ENCODE results near the gene ARL15.

ARL15 gene

DNA sequence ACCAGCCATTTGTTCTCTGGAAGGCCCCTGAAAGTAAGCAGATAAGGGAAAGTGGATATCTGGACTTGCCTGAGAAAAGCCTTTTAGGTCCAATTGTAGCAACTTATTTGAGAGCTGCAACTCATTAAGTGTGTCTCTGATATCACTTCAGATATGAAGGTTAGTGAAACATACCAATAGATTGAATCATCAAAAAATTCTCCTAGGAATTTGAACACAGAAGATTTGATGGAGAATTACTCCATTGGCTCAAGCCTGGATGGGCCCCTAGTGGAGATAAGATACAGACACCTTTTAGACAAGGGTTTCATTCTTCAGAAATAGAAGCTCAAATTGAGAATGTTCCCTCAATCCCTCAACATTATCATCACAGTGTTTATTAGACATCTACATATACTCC, 393.3 kb downstream of the ARL15 start:
- DNase-seq (ENCODE audit: insufficient read length, low spot score) (no peak), FAIRE-seq (no peak)
- TF ChIP-seq POLR2AphosphoS5 (IDR thresholded peaks at IDR 0.05; ENCODE audit: low read depth, low read length) (no peak), SPI1 (IDR thresholded peaks at IDR 0.05; ENCODE audit: low read depth, low read length) (no peak), POLR2A (IDR thresholded peaks at IDR 0.05; ENCODE audit: low read depth, low read length) (no peak), POU2F2 (IDR thresholded peaks at IDR 0.05; ENCODE audit: low read depth, low read length) (no peak), TAF1 (IDR thresholded peaks at IDR 0.05; ENCODE audit: low read depth, low read length) (no peak), PAX5 (IDR thresholded peaks at IDR 0.05; ENCODE audit: insufficient read depth, low read length, severe bottlenecking) (no peak)

GRCh38 chr5:53915120-53915519, 395.3 kb downstream of the ARL15 start:
- no peak for FAIRE-seq

DNA sequence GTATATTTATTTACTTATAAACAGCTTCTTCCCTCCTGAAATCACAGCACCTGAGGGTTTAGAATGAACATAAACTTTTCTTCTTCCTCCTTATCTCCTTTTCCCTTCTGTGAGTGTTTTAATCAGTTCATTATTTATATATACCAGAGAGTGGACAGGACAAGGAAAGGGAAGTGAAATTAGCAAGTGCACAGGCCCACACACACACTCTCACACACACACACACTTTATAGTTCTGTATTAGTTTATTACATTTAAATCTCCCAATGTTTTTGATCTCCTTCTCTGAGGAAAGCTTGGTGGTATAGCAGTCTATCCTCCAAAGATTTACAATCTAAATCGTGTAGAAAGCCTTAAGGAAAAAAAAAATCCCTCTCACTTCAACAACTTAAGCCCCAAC, 396.4 kb downstream of the ARL15 start:
- TF ChIP-seq POU2F2 (IDR thresholded peaks at IDR 0.05; ENCODE audit: low read depth, low read length) (no peak), SPI1 (IDR thresholded peaks at IDR 0.05; ENCODE audit: low read depth, low read length) (peak; percentile 62; the same call in 1 of the 2 replicates), TAF1 (IDR thresholded peaks at IDR 0.05; ENCODE audit: low read depth, low read length) (no peak)
- FAIRE-seq (no peak), DNase-seq (ENCODE audit: insufficient read length, low spot score) (no peak)

More at GRCh38 chr5:53915120-53915519, 395.3 kb downstream of the ARL15 start:
- DNase-seq (ENCODE audit: insufficient read length, low spot score): no peak
- TF ChIP-seq PAX5 (IDR thresholded peaks at IDR 0.05; ENCODE audit: insufficient read depth, low read length, severe bottlenecking): no peak

- TF ChIP-seq TAF1 (IDR thresholded peaks at IDR 0.05; ENCODE audit: low read depth, low read length): no peak
- TF ChIP-seq SPI1 (IDR thresholded peaks at IDR 0.05; ENCODE audit: low read depth, low read length): no peak
- TF ChIP-seq POU2F2 (IDR thresholded peaks at IDR 0.05; ENCODE audit: low read depth, low read length): no peak
- TF ChIP-seq POLR2A (IDR thresholded peaks at IDR 0.05; ENCODE audit: low read depth, low read length): no peak
- TF ChIP-seq POLR2AphosphoS5 (IDR thresholded peaks at IDR 0.05; ENCODE audit: low read depth, low read length): no peak
- no peak for TF ChIP-seq PAX5 (IDR thresholded peaks at IDR 0.05; ENCODE audit: insufficient read depth, low read length, severe bottlenecking)
- DNase-seq (ENCODE audit: insufficient read length, low spot score) (no peak), FAIRE-seq (no peak)
Observed at GRCh38 chr5:53908757-53909156, 401.6 kb downstream of the ARL15 start.

DNA sequence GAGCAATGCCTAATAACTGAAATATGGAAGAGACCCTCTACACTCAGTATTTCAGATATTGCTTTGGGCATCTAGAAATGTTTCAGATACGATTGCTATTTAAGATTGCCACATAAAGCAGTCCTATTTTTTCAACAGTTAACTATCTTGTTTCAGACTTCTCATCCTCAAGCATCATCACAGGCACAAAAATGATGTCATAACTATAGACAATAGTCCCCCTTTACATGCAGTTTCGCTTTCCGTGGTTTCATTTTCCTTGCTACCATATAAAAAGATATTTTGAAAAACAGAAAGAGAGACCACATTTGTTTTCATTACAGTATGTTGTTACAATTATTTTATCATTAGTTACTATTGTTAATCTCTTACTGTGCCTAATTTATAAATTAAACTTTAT, 402.5 kb downstream of the ARL15 start:
- FAIRE-seq: no peak
- no peak for DNase-seq (ENCODE audit: insufficient read length, low spot score)

GRCh38 chr5:53906736-53907135, 403.6 kb downstream of the ARL15 start:
- DNase-seq (ENCODE audit: insufficient read length, low spot score) (no peak), FAIRE-seq (peak; percentile 20)
- TF ChIP-seq TAF1 (IDR thresholded peaks at IDR 0.05; ENCODE audit: low read depth, low read length) (no peak), PAX5 (IDR thresholded peaks at IDR 0.05; ENCODE audit: insufficient read depth, low read length, severe bottlenecking) (no peak), POLR2AphosphoS5 (IDR thresholded peaks at IDR 0.05; ENCODE audit: low read depth, low read length) (no peak), POU2F2 (IDR thresholded peaks at IDR 0.05; ENCODE audit: low read depth, low read length) (no peak), POLR2A (IDR thresholded peaks at IDR 0.05; ENCODE audit: low read depth, low read length) (no peak), SPI1 (IDR thresholded peaks at IDR 0.05; ENCODE audit: low read depth, low read length) (no peak)

More for the DNA sequence above, 402.5 kb downstream of the ARL15 start:
- no peak for TF ChIP-seq TAF1 (IDR thresholded peaks at IDR 0.05; ENCODE audit: low read depth, low read length)
- TF ChIP-seq POLR2AphosphoS5 (IDR thresholded peaks at IDR 0.05; ENCODE audit: low read depth, low read length): no peak
- no peak for TF ChIP-seq POLR2A (IDR thresholded peaks at IDR 0.05; ENCODE audit: low read depth, low read length)
- no peak for TF ChIP-seq SPI1 (IDR thresholded peaks at IDR 0.05; ENCODE audit: low read depth, low read length)
- no peak for TF ChIP-seq POU2F2 (IDR thresholded peaks at IDR 0.05; ENCODE audit: low read depth, low read length)
- no peak for TF ChIP-seq PAX5 (IDR thresholded peaks at IDR 0.05; ENCODE audit: insufficient read depth, low read length, severe bottlenecking)

- FAIRE-seq: no peak
Observed at GRCh38 chr5:53902296-53902907, 408.0 kb downstream of the ARL15 start.

GRCh38 chr5:53900677-53901076, 409.7 kb downstream of the ARL15 start:
- DNase-seq (ENCODE audit: insufficient read length, low spot score) (no peak), FAIRE-seq (no peak)
- TF ChIP-seq POU2F2 (IDR thresholded peaks at IDR 0.05; ENCODE audit: low read depth, low read length) (no peak), POLR2A (IDR thresholded peaks at IDR 0.05; ENCODE audit: low read depth, low read length) (no peak), SPI1 (IDR thresholded peaks at IDR 0.05; ENCODE audit: low read depth, low read length) (no peak), TAF1 (IDR thresholded peaks at IDR 0.05; ENCODE audit: low read depth, low read length) (no peak), PAX5 (IDR thresholded peaks at IDR 0.05; ENCODE audit: insufficient read depth, low read length, severe bottlenecking) (no peak), POLR2AphosphoS5 (IDR thresholded peaks at IDR 0.05; ENCODE audit: low read depth, low read length) (no peak)

More at GRCh38 chr5:53902296-53902907, 408.0 kb downstream of the ARL15 start:
- no peak for DNase-seq (ENCODE audit: insufficient read length, low spot score)
- TF ChIP-seq SPI1 (IDR thresholded peaks at IDR 0.05; ENCODE audit: low read depth, low read length): no peak
- TF ChIP-seq TAF1 (IDR thresholded peaks at IDR 0.05; ENCODE audit: low read depth, low read length): no peak
- no peak for TF ChIP-seq POU2F2 (IDR thresholded peaks at IDR 0.05; ENCODE audit: low read depth, low read length)
- no peak for TF ChIP-seq POLR2AphosphoS5 (IDR thresholded peaks at IDR 0.05; ENCODE audit: low read depth, low read length)
- no peak for TF ChIP-seq POLR2A (IDR thresholded peaks at IDR 0.05; ENCODE audit: low read depth, low read length)
- TF ChIP-seq PAX5 (IDR thresholded peaks at IDR 0.05; ENCODE audit: insufficient read depth, low read length, severe bottlenecking): no peak

DNA sequence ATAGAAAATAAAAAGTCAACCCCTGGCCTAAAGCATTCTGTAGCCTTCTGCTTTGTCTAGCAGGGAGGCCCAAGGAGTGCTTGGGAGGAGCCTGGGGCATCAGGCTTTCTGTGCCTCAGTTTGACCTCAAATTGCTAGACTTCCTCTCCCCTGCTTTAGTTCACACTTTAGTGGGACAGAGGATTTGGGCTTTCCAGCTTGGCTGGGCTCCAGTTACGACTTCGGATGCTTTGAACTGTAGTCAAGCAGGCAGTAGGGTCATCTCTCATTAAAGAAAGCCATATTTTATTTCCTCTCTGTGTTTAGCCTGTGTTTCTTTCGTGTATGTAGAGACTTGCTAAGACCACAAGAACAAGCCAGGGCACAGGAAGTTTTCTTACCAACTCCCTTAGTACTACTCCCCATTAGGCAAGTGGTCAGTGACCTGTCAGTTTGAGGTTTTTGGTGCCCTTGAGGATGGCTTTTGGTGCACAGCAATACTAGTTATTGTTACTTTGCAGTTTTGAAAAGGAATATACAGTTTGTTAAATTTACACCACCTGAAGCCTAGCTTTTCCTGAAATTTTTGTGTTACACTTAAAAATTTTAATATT, 415.2 kb downstream of the ARL15 start:
- DNase-seq (ENCODE audit: insufficient read length, low spot score) (no peak), FAIRE-seq (no peak)
- no peak for TF ChIP-seq TAF1 (IDR thresholded peaks at IDR 0.05; ENCODE audit: low read depth, low read length)
- TF ChIP-seq POLR2A (IDR thresholded peaks at IDR 0.05; ENCODE audit: low read depth, low read length): no peak
- TF ChIP-seq SPI1 (IDR thresholded peaks at IDR 0.05; ENCODE audit: low read depth, low read length): no peak
- TF ChIP-seq PAX5 (IDR thresholded peaks at IDR 0.05; ENCODE audit: insufficient read depth, low read length, severe bottlenecking): no peak
- TF ChIP-seq POLR2AphosphoS5 (IDR thresholded peaks at IDR 0.05; ENCODE audit: low read depth, low read length): no peak
- TF ChIP-seq POU2F2 (IDR thresholded peaks at IDR 0.05; ENCODE audit: low read depth, low read length): no peak

- DNase-seq (ENCODE audit: insufficient read length, low spot score) (no peak), FAIRE-seq (no peak)
- TF ChIP-seq POU2F2 (IDR thresholded peaks at IDR 0.05; ENCODE audit: low read depth, low read length) (no peak), POLR2AphosphoS5 (IDR thresholded peaks at IDR 0.05; ENCODE audit: low read depth, low read length) (no peak), PAX5 (IDR thresholded peaks at IDR 0.05; ENCODE audit: insufficient read depth, low read length, severe bottlenecking) (no peak), POLR2A (IDR thresholded peaks at IDR 0.05; ENCODE audit: low read depth, low read length) (no peak), SPI1 (IDR thresholded peaks at IDR 0.05; ENCODE audit: low read depth, low read length) (no peak)
Observed at GRCh38 chr5:53893626-53894025, 416.7 kb downstream of the ARL15 start.

Data from GM12891 (cell line).